Measurements from ENCODE around the gene TMEM150C. TPM values are rescaled to one million over a fixed set of nuclear protein-coding genes. Genes with fewer than 3 reads are reported as not detected.

TMEM150C gene
- total and polyA plus RNA-seq, 2 of the 4 experiments (the other 2 are of a cell fraction), result 0.10 to 0.36 TPM

GRCh38 chr4:82593411-82593810 is 31.6 kb upstream of the TMEM150C start:
- in situ Hi-C loops (cut with MboI; ENCODE audit: low sequenced_read_pairs), result no loop called here
- H4K20me1 ChIP-seq (ENCODE audit: insufficient read depth, low read length), result no peaks in the 10 kb centered on the region
- no peak overlapping the region for H2BK5ac ChIP-seq (ENCODE audit: low read depth, low read length, poor library complexity, severe bottlenecking)
- H2BK15ac ChIP-seq (ENCODE audit: low read depth, low read length), result no peak overlapping the region
- no peak overlapping the region for H4K8ac ChIP-seq (ENCODE audit: low read depth in 2 of 2, low read length in 2 of 2)
- H3K14ac ChIP-seq (replicated peaks; ENCODE audit: low read depth, low read length), result no peak overlapping the region
- H3K9me3 ChIP-seq (ENCODE audit: control insufficient read depth, insufficient read depth, low read length), result no peaks in the 10 kb centered on the region
- DNase-seq (no peak), ATAC-seq (ENCODE audit: low read depth) (no peak)
- H3K36me3 ChIP-seq (ENCODE audit: control insufficient read depth, insufficient read depth, low read length), result no peaks in the 10 kb centered on the region
- no peak overlapping the region for H3K23ac ChIP-seq (ENCODE audit: low read depth, low read length)
- no peaks in the 10 kb centered on the region for H3K4me1 ChIP-seq (ENCODE audit: control insufficient read depth, insufficient read depth, low read length)
- ChIA-PET CTCF (no interaction called here), POLR2A (ENCODE audit: unreplicated experiment) (no interaction called here)
- no peaks in the 10 kb centered on the region for H3K9me1 ChIP-seq (ENCODE audit: insufficient read depth, low read length)
- no peak overlapping the region for H3K4ac ChIP-seq (ENCODE audit: low read depth, low read length)
- no peak overlapping the region for H3K56ac ChIP-seq (ENCODE audit: extremely low read depth, insufficient read depth, low read length)
- no peak overlapping the region for H2BK120ac ChIP-seq (ENCODE audit: low read depth, low read length)
- intact Hi-C loops (cut with micrococcal nuclease), result no loop called here
- H3K4me3 ChIP-seq (ENCODE audit: insufficient read depth, low read depth, low read length), result no peak overlapping the region
- H2AFZ ChIP-seq (replicated peaks; ENCODE audit: low read length, poor library complexity), result no peak overlapping the region
- no peak overlapping the region for H2AK9ac ChIP-seq (replicated peaks; ENCODE audit: low read depth, low read length, poor library complexity)
- H4K5ac ChIP-seq (ENCODE audit: low read depth, low read length), result no peak overlapping the region
- H2BK20ac ChIP-seq (ENCODE audit: low read depth, low read length), result no peak overlapping the region
- dilution Hi-C loops (cut with HindIII; ENCODE audit: low sequenced_read_pairs, unreplicated experiment), result no loop called here
- no peak overlapping the region for H3K9ac ChIP-seq (ENCODE audit: low read depth, low read length)
- 80% methylated on average over 1 of the region's 5 CpGs; no CpG with 5 or more reads in 1 of the 2 experiments for WGBS, 2 experiments (ENCODE audit: extremely low coverage in 2 of 2, insufficient read length in 1 of 2)
- TF ChIP-seq FOS (IDR thresholded peaks at IDR 0.05; ENCODE audit: low read depth, low read length), result no peak
- no peak overlapping the region for H3K18ac ChIP-seq (ENCODE audit: low read depth, low read length)
- peaks cover 36% of the 10 kb centered on the region for H3K27me3 ChIP-seq (ENCODE audit: control insufficient read depth, insufficient read depth, low read length)
- H4K91ac ChIP-seq (ENCODE audit: insufficient read depth, low read depth, low read length), result no peak overlapping the region
- BruUV-seq (replicated peaks), result no TSS peak
- no peaks in the 10 kb centered on the region for H3K79me1 ChIP-seq (ENCODE audit: low read depth in 1 of 2, low read length in 2 of 2)
- H2AK5ac ChIP-seq (ENCODE audit: low read depth, low read length), result no peak overlapping the region
- H3K27ac ChIP-seq (ENCODE audit: insufficient read depth, low read length), result no peak overlapping the region
- H3K4me2 ChIP-seq (ENCODE audit: low read depth, low read length), result no peak overlapping the region
